NCI-H1417 (cell line): ENCODE data around the gene NUTM2F.
"Not testable (repeated sequence)": the region's sequence is repeated elsewhere in the genome, so short reads cannot be mapped to it uniquely, and the experiment has no call there.

Source experiments
- DNase-seq, 3 experiments: peaks; one replicate each; lab custom pipeline; 2025; lab: John Stamatoyannopoulos, UW

NUTM2F gene

GRCh38 chr9:94315034-94315984 lies 13.1 kb downstream of the NUTM2F start:
- not testable (repeated sequence) for DNase-seq

- DNase-seq = no peak
These were observed 25.1 kb downstream of the NUTM2F start for GRCh38 chr9:94303321-94303720.

- DNase-seq = no peak
These were observed 26.0 kb downstream of the NUTM2F start for GRCh38 chr9:94302426-94302825.

GRCh38 chr9:94301583-94301982 lies 26.9 kb downstream of the NUTM2F start:
- DNase-seq = no peak

GRCh38 chr9:94300470-94301301 lies 27.8 kb downstream of the NUTM2F start:
- no peak for DNase-seq

- no peak for DNase-seq
These were observed 29.4 kb downstream of the NUTM2F start for GRCh38 chr9:94298949-94299599.

GRCh38 chr9:94289691-94290090 lies 38.8 kb downstream of the NUTM2F start:
- DNase-seq = no peak

GRCh38 chr9:94287877-94288513 lies 40.4 kb downstream of the NUTM2F start:
- DNase-seq = no peak

- no peak for DNase-seq
These were observed 42.3 kb downstream of the NUTM2F start for GRCh38 chr9:94286116-94286515.

- DNase-seq = no peak
These were observed 47.3 kb downstream of the NUTM2F start for GRCh38 chr9:94281101-94281500.

GRCh38 chr9:94280409-94280989 lies 47.9 kb downstream of the NUTM2F start:
- DNase-seq = no peak

GRCh38 chr9:94277885-94278536 lies 50.4 kb downstream of the NUTM2F start:
- DNase-seq = no peak

- not testable (repeated sequence) for DNase-seq
These were observed 51.4 kb downstream of the NUTM2F start for GRCh38 chr9:94277029-94277428.

- DNase-seq = no peak
These were observed 58.4 kb downstream of the NUTM2F start for GRCh38 chr9:94270009-94270408.

GRCh38 chr9:94269264-94269663 lies 59.2 kb downstream of the NUTM2F start:
- peak in 1 of 3 experiments; percentile 11 for DNase-seq
